Stimulated activated naive CD8-positive, alpha-beta T cell treated with anti-CD3 and anti-CD28 coated beads, Interleukin-15, Interleukin-2, amounts not matched to agents 100 U/mL and 50 U/mL, for 24 hours (primary cell): Measurements from ENCODE around the gene GSE1.

Experiments used
- ATAC-seq: fragments of 150-1000 bp; cut with Tn5 transposase; one replicate; pipeline ENCODE4 v1.10.0; 2021
- DNase-seq: peaks from one replicate; pipeline ENCODE4 v3.0.0; 2021

Gene GSE1

DNA sequence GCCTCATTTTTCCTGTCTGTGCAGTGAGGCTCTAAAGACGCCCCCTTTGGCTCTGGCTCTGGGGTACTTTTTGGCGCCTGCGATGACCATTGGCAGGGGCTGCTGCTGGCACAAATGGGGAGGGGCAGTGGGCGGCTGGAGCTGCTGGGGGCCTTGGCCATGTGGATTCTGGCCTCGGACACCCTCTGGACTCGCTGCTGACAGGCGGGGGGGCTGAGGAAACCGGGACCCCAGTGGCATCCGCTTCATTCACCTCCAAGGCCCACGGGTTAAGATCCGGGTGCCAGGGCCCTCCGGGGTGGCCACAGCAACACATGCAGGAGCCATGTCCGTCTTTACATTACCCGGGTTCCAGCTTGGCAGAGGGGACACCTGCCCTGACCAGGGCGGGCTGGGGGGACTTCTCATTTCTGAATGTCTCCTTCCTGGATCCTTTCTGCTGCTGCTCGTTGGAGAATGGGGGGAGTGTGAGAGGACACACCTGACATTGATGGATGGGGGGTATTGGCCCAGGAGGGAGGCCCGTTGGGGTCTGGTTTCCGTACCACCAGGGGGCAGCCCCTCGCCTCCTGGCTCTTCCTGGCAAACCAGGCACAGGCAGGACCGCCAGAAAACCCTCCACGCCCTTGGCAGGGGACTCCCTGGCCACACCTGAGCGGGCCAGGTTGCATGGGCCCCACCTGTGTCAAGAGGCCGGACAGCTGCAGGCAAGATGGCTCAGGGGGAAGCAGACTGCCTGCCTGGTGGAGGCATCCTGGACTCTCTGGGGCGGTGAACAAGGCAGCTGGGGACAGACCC is 21.8 kb downstream of the GSE1 start:
- ATAC-seq: no peak

DNA sequence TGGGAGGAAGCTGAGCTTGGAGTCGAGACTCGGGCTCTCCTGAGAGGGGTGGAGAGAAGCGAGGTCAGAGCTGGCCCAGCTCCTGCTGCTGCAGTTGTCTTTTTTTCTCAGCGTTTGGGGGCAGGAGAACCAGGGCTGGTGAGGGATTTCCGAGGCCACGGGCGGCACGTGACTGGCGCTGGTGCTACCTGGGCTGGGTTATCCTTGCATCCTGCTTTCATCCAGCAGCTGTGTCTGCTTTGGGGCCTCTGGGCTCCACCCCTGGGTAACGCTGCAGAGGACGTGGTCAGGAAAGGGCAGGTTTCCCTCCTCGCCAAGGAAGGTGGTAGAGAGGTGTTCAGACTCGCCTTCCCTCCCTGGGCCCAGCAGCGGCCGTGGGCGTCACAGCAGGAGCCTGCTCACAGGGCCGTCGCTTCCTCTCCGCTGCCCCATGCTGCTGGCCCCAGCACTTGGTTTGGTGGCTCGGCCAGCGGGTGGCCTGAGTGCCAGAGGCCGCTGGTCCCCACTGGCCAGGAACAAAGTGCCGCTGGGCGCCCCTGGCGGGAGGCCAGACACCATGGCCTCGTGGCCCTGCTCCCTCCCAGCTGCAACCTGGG is 22.5 kb downstream of the GSE1 start:
- ATAC-seq (no peak), DNase-seq (no peak)

More for the DNA sequence above, 21.8 kb downstream of the GSE1 start:
- DNase-seq: no peak

DNA sequence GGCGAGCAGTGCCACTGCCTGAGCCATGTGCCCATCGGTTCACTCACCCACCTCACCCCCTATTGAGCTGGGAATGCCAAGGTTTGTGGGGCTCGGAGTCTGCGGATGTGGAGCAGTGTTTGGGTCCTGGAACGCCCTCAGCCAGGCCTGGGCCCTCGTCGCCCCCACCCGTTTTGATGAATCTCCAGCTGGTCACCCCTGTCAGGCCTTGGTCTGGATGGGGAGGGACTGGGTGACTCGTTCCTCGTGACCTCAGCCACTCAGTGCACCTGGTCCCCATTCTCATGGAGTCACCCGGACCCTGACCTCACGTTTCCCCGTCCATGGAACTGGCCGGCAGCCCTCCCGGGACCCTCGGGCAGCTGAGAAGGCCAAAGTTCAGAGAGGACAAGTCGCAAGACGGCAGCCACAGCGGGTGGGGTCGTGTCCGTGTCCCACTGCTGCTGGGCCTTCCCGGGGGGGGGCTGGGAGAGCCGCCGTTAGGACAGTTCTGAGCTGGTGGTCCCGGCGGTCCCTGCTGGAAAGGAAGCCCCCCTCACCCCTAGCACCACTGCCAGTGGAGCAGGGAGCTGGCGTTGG is 23.2 kb downstream of the GSE1 start:
- DNase-seq (no peak), ATAC-seq (no peak)

DNA sequence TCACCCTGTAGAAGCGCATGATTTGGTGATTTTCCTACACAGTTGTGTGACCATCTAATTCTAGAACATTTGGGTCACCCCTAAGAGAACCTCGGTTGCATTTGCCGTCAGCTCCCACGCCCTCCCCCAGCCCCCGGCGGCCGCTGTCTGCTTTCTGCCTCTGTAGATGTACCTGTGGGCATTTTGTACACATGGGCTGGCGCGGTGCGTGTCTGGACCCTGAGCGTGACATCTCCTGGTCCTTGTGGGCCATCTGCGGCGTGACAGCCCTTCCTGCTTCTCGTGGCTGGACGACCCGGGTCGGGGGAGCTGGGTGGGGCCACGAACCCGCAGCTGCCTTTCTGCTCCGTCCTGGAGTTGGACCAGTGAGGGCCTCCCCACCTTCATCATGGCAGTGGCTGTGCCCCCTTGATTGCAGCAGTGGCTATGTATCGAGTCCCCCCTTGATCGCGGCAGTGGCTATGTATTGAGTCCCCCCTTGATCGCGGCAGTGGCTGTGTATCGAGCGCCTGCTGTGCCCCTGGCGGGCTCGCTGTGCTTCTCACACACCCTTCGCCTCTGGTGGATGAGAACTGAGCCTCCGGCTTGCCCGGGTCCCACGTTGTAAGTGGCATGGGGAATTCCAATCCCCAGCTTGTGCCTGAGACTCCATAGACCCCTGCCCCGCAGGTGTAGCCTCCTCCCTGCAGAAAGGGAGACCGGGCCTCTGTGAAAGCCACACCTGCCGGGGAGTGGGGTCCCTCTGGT is 24.1 kb downstream of the GSE1 start:
- DNase-seq (no peak), ATAC-seq (no peak)

DNA sequence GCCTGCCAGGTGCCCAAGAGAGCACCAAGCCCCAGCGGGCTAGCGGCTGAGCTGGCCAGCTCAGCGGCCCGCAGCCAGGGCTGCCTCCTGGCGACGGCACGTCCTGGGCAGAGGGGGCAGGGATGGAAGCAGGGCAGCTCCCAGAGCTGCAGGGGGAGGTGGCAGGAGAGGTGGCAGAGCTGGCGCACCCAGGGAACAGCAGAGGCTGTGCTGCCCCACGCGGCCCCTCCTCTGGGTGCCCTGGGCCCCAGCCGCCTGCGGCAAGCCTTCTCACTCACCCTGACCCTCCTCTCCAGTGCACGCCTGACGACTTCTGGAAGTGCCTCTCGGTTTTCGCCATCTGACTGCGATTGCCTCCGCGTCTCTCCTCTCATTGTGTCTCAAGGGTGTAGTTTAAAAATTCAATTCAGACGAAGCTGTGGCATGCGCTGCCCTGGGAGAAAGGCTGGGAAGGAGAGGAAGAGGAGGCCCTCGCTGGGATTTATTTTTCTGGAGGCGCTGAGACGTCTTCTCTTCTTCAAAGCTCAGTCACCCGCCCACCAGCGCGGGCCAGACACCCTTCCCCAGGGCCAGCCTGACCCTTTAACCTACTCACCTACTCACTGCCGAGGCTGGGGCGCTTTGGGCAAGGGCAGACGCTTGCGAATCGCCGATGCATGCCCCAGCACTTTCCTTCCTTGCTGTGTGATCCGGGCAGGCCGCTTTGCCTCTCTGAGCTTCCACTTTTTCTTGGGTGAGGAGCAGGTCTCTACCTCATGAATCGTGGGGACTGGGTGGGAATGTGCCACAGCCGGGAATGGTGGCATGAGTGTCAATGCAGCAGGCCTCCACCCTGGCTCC is 24.9 kb downstream of the GSE1 start:
- ATAC-seq (no peak), DNase-seq (no peak)

DNA sequence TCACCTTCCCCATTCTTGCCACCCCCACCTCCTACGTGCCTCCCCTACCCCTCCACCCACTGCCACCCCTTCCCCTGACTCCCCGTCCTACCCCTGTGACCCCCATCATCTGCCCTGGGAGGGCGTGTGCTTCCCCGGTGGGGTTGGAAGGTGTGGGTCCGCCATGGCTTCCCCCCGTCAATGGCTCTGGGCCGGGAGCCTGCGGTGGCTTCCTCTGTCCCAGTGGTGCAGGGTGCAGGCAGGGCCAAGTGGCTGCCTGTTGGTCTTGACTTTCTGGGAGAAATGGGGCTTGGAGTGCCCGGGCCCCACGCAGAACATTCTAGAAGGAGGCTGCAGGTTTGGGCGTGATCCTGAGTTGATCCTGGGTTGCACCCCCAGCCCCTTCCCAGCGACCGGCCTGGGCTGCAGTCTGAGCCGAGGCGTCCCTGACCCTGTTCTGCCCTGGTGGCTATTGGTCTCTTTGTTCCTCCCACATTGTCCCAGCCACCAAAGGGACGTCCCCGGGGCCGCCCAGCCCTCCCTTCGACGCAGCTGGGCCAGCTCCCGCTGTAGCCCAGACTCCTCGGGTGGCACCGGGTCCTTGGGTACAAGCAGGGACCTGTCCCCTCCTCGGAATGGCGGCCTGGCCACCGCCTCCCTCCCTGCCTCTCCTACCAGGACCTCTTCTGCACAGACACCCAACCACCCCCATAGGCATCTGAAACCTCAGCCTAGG is 25.7 kb downstream of the GSE1 start:
- ATAC-seq: no peak
- DNase-seq: no peak

DNA sequence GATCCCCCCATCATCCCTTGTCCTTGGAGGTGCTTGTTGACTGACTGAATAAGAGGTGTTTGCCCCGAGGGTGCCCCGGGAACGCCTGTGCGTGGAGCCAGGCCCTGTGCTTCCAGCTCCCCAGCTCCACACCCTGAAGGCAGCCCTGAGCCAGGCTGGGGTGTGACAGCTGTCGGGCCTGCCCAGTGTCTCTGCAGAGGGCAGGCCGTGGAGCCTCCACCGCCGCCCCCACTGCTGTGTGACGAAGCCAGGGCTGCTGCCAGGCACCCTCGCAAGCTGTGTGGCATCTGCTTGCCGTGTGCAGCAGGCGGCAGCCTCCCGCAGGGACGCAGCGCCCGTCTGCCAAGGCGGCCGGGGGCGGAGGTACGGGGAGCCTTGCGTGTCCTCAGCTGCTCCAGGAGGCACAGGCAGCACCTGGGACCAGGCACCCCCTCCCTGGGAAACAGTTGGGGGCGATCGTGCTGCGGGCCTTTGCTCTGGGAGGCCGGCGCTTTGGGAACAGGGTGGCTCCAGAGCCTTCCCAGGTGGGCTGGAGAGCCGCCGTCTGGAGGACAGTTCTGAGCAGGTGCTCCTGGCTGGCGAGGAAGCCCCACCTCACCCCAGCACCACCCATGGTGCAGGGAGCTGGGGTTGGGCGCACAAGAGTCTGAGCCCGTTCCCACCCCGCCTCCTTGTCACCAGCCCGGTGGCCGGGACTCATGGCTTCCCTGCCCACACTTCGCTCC is 26.6 kb downstream of the GSE1 start:
- ATAC-seq (no peak), DNase-seq (no peak)

DNA sequence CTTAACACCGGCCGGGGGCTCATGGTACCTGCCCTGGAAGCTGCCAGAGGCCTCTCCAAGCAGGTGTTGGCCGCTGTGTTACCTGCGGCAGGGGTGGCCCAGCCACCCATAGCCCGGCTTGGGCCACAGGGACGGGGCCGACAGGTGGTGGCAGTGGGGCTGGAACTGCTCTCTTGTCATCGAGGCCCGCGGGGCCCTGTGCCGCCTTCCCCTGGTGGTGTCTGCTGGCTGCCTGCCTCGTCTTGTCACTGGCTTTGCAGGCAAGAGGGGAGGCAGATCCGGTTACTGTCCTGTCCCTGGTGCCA is 27.1 kb downstream of the GSE1 start:
- ATAC-seq (no peak), DNase-seq (no peak)

DNA sequence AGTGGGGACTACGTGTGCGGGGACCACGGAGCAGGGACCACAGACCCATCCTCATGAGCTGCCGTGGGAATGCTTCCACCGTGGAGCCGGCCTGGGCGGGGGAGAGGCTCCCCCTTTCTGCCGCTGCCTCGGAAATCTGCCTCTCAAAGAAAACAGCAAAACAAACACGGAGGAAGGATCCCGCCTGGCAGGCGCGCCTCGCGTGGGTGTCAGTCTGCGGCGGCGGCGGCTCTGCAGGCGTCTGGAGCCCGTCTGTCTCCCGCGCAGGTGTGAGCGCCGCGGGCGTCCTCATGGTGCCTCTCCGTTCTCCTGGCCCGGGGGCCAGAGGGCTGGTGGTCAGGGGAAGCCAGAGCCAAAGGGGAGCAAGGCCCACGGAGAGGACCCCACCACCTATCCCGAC is 27.5 kb downstream of the GSE1 start:
- DNase-seq (no peak), ATAC-seq (no peak)

DNA sequence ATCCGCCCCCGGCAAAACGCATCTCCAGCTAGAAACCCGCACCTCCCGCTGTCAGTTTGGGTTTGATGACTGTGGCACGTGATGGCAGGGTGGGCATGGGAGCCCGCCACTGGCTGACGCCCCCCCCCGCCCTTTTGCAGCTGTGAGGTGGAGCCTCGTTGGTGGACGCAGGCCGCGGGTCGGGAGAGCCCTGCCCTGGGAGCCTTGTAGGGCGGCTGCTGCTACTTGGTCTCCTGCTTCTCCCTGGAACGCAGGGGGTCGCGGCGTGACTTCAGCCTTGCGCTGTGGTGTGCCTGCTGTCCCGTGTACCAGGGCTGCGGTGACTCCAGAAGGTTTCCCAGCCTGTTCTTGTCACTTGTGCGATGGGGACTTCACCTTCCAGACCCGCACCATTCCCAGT is 28.2 kb downstream of the GSE1 start:
- ATAC-seq: no peak
- no peak for DNase-seq

DNA sequence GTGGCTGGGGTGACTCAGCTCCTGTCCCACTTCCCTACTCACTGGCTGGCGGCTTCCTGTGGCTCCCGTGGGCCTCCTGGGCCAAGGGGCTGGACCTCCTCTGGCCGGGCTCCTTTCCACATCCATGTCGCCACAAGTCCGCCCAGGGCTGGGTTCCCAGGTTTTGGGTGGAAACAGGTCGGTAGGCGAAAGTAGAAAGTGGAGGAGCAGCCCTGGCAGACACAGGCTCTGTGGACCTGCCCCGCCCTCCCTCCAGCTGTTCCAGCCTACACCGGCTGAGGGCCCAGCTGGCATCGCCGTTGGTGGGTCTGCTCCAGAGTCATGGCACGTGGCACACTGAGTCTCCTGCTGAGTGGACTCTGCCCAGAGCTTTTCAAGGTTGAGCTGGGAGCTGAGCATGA is 28.7 kb downstream of the GSE1 start:
- ATAC-seq (no peak), DNase-seq (no peak)

DNA sequence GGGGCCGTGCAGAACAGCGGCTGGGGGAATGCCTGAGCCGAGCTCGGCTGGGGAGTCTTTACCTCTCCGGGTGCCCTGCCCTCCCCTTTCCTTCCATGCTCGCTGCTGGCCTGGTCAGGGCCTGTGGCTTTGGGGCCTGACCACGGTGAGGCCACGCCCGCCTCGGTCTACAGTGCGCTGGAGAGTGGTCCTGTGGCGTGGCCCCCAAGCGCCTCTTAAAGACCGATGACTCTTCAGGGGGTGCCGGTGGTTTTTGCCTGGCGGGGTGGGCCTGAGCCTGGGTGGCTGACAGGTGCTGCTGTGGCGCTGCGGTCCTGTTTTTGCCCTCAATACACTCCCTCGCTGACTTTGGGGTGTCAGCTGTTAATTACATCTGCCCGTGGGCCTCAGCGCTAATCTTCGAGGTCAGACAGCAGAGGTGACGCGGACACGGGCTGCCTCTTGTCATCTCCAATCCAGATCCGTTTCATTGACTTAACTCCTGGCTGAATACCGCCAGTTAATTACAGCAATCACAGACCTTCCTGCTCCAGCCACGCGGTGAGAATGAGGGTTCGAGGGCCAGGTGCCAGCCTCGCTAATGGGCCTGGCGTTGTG is 29.7 kb downstream of the GSE1 start:
- ATAC-seq: no peak
- DNase-seq: no peak

DNA sequence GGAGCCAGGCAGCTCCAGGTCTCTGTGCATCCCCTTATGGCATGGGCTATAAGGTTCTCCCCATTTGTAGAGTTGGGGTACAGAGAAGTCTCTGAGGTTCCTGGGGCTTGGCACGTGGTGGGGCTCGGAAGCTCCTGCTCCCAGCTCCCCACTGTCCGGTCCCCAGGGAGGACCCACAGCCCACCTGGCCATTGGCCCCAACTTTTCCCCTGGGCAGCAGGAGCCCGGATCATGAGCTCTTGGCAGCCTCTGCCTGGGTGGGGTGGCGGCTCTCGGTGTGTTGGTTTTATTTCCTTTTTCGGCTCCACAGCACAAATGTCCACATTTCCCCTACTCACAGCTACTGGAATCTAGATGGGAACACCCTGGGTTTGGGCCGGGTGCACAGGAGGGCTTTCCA is 30.5 kb downstream of the GSE1 start:
- DNase-seq: no peak
- no peak for ATAC-seq

DNA sequence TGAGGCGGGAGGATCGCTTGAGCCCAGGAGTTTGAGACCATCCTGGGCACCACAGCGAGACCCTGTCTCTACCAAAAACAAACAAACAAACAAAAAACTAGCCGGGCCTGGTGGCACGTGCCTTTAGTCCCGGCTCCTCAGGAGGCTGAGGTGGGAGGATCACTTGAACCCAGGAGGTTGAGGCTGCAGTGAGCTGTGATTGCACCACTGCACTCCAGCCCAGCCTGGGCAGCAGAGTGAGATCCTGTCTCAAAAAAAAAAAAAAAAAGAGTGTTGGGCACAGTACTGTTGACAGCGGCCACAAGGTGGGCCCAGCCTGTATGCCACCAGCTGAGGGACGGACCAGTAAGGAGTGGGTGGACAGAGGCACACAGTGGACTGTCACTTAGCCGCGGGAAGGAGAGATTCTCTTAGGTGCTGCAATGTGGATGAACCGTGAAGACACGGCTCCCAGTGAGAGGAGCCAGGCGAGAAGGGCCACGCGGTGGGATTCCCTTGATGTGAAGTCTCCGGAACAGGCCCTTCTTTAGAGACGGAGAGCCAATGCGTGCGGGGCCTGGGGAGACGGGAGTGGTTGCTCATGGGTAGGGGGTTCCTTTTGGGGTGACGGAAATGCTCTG is 31.1 kb downstream of the GSE1 start:
- DNase-seq (no peak), ATAC-seq (no peak)

DNA sequence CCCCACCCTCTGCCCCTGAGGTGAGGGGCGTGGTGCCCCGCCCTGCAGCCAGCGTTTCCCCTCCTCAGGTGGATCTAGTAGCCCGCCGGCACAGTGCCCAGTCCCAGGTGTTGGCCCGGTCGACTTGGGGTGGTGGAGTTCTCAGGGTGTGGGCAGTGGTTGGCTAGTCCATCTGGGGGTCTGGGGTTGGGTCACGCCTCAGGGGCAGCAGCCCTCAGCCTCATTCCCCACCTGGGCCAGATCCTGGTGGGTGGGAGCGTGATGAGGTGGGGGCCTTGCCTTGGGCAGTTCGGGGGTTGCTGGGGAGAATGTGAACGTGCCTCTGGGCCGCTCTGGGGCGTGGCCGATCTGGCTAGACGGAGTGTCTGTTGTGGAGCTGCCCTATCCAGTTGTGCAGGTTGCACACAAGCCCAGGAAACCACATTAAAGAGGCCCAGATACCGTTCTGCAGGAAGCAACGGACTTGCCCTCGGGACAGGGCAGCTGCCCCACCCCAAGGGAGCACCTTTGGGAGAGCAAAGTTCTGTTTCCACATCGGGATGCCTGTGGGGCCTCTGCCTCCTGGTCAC is 32.0 kb downstream of the GSE1 start:
- ATAC-seq: no peak
- no peak for DNase-seq

DNA sequence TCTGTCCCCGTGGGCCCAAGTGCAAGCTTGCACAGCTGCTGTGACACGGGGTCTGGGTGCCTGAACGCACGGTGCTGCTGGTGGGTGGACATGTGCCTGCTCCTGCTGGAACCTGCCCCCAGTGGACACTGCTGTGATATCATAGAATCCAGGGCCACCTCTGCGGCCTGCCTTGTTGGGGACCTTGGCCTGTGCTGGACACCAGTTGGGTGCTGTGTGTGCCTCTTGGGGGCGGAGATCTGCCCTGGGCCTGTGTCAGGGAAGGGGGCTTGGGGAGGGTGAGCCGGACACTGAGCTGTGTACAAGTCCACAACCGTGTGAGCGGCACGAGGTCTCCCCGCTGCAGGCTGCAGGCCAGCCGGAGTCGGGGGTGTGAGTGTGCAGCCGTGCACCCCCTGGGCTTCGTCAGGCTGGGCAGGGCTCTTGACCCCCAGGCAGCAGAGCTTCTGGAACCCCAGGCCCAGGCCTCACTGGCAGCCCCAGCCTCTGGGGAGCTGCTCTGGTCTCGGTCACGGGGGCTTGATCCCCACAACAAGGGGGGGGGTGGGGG is 33.3 kb downstream of the GSE1 start:
- DNase-seq: no peak
- ATAC-seq: no peak

DNA sequence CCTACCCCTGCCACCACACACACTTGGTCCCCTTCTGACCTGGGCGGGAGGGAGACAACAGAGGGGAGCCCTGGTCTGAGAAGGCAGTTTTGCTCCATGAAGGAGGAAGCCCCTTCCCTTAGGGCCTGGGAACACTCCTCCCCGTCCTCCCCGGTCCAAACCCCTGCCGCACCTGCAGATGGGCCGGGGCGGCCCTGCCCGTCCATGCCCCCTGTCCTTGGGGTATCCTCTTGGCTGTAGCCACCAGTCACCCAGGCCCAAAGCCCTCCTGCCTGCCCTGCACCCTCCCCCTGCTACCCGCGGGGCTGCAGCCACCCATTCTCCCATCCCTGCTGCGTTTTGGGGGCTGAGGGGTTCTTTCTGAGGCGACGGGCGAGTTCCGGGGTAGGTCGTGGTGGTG is 33.9 kb downstream of the GSE1 start:
- ATAC-seq (no peak), DNase-seq (no peak)

DNA sequence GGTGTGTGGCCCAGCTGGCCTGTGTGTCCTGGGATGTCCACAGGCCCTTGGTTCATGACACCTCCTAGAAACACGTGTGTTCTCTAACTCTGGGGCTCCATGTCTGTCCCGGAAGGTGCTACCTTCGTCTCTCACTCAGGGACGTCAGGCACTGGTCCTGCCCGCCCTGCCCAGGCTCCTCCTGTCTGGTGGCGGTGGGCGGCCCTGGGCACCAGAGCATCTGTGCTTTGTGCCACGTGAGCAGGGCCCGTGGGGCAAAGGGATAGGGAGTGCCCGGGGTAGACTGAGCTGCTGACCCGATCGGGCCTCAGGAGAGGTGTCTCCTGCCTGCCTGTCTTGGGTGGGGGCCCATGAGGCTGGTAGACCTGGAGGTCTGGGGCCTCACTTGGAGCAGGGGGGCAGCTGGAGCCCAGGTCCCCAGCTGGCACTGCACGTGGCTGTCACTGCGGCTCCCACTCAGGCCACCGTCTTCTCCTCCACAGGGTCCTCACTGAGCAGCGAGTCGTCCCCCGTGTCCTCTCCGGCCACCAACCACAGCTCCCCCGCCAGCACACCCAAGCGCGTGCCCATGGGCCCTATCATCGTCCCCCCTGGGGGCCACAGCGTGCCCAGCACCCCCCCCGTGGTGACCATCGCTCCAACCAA is 35.1 kb downstream of the GSE1 start:
- no peak for ATAC-seq
- DNase-seq: no peak

DNA sequence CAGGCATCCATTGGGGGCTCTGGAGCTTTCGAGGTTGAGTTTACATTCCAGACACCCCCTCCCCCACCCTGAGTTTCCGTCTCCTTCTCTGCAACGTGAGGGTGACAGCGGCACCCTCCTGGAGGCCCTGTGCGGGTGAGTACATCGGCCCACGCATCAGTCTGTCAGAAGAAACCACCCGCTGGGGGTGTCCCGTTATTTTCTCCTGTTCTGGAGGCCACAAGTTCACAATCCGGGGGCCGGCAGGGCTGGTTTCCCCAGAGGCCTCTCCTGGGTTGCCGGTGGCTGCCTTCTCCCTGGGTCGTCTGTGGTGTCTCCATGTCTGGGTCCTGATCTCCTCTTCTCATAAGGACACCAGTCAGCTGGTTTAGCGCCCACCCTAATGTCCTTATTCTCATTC is 35.7 kb downstream of the GSE1 start:
- ATAC-seq (no peak), DNase-seq (no peak)
